Keratinocyte (primary cell): ENCODE measurements around the gene TIPRL. TPM values are rescaled to one million over a fixed set of nuclear protein-coding genes. Genes with fewer than 3 reads are reported as not detected.
A peak's percentile ranks its signal among the peaks of the same experiment; 100 is the strongest.

Source experiments
- DNase-seq: peaks from one replicate; pipeline ENCODE4 v3.0.0-alpha.2; 2011; ENCODE audit warnings: low read depth, missing footprints, low spot score
- FAIRE-seq: peaks from 2 replicates; lab custom pipeline; 2011; peaks lifted over from hg19 to GRCh38; lab: Jason Lieb, UNC
- H2AFZ ChIP-seq: 2 replicates; pipeline ENCODE4 v1.6.0; 2012; ENCODE audit warnings: low read length, control low read depth, inconsistent platforms; ENCODE audit not compliant: control insufficient read depth
- H3K27ac ChIP-seq: 2 replicates; pipeline ENCODE4 v1.5.1; 2011; ENCODE audit warnings: low read length; ENCODE audit not compliant: control insufficient read depth, insufficient read depth
- H3K27me3 ChIP-seq: 3 replicates; pipeline ENCODE4 v1.6.0; 2011; ENCODE audit warnings: low read length; ENCODE audit not compliant: control insufficient read depth, insufficient read depth; ENCODE audit errors: extremely low read depth
- H3K36me3 ChIP-seq, 2 experiments: 2 replicates in 1 of 2; 3 replicates in 1 of 2; pipeline ENCODE4 v1.5.1; 2011; ENCODE audit warnings: low read length in 2 of 2, mild to moderate bottlenecking in 1 of 2; ENCODE audit not compliant: control insufficient read depth in 2 of 2, insufficient read depth in 2 of 2; ENCODE audit errors: extremely low read depth in 1 of 2
- H3K4me1 ChIP-seq: 3 replicates; pipeline ENCODE4 v1.5.1; 2011; ENCODE audit warnings: low read length; ENCODE audit not compliant: control insufficient read depth, insufficient read depth; ENCODE audit errors: extremely low read depth
- H3K4me2 ChIP-seq: 3 replicates; pipeline ENCODE4 v1.6.0; 2011; ENCODE audit warnings: low read depth, low read length; ENCODE audit not compliant: control insufficient read depth, insufficient read depth; ENCODE audit errors: extremely low read depth
- H3K4me3 ChIP-seq, 3 experiments: fragments of 200-600 bp in 1 of 3; sonication (generic) in 1 of 3; 2 replicates in 2 of 3; 3 replicates in 1 of 3; pipeline ENCODE4 v1.5.1; 2011 to 2016; ENCODE audit warnings: low read length in 3 of 3, mild to moderate bottlenecking in 3 of 3, control low read depth in 2 of 3, inconsistent platforms in 1 of 3, low read depth in 1 of 3, mixed read lengths in 1 of 3, mixed run types in 1 of 3, moderate library complexity in 1 of 3; ENCODE audit not compliant: control insufficient read depth in 2 of 3, insufficient read depth in 2 of 3; ENCODE audit errors: extremely low read depth in 1 of 3
- H3K79me2 ChIP-seq: 2 replicates; pipeline ENCODE4 v1.6.0; 2012; ENCODE audit warnings: low read length; ENCODE audit not compliant: control insufficient read depth, insufficient read depth
- H3K9ac ChIP-seq: 3 replicates; pipeline ENCODE4 v1.6.0; 2011; ENCODE audit warnings: low read length; ENCODE audit not compliant: control insufficient read depth, insufficient read depth; ENCODE audit errors: extremely low read depth
- H3K9me1 ChIP-seq: 3 replicates; pipeline ENCODE4 v1.6.0; 2011; ENCODE audit warnings: low read length; ENCODE audit not compliant: control insufficient read depth, insufficient read depth; ENCODE audit errors: extremely low read depth
- H3K9me3 ChIP-seq: 2 replicates; pipeline ENCODE4 v1.5.1; 2012; ENCODE audit warnings: low read depth, low read length; ENCODE audit not compliant: control insufficient read depth
- H4K20me1 ChIP-seq: 3 replicates; pipeline ENCODE4 v1.6.0; 2011; ENCODE audit warnings: low read length; ENCODE audit not compliant: control insufficient read depth, insufficient read depth; ENCODE audit errors: extremely low read depth
- CTCF ChIP-seq, 3 experiments: IDR thresholded peaks in 1 of 3; conservative IDR thresholded peaks in 1 of 3; optimal IDR thresholded peaks in 1 of 3; 2 replicates in 2 of 3; 3 replicates in 1 of 3; pipeline versions ENCODE3 to v1.5.1; 2011; ENCODE audit warnings: low read length in 3 of 3, mild to moderate bottlenecking in 3 of 3, moderate library complexity in 2 of 3, control low read depth in 1 of 3, inconsistent platforms in 1 of 3; ENCODE audit not compliant: insufficient read depth in 2 of 3; ENCODE audit errors: extremely low read depth in 1 of 3
- EZH2 ChIP-seq: IDR thresholded peaks from one replicate; pipeline ENCODE4 v1.6.1; 2012; ENCODE audit warnings: inconsistent platforms, mild to moderate bottlenecking, low read length, moderate library complexity
- dilution Hi-C: fragments of 300-500 bp; cut with MboI; formaldehyde crosslinking; loops from one replicate; pipeline ENCODE4 v1.7.0; 2020; ENCODE audit warnings: low sequenced_read_pairs; ENCODE audit not compliant: extremely low pct_ligation_motif_present
- polyA plus RNA-seq, 5 experiments: library from polyadenylated mRNA; depleted of rRNA in 3 of 5; stranded (reverse) in 3 of 5; stranded (forward) in 1 of 5; unstranded in 1 of 5; fragments of >200 nt; gene quantifications; 1 replicate in 1 of 5; 2 replicates in 3 of 5; 3 replicates in 1 of 5; pipeline versions ENCODE4 v1.2.1 to v1.2.3, GENCODE V29; 2011 to 2012; ENCODE audit warnings: missing spikeins in 2 of 5, low read depth in 1 of 5, low replicate concordance in 1 of 5

TIPRL gene
- polyA plus RNA-seq, 1 donor (not counting 4 experiments of a cell fraction or from before 2014, with no cell fraction given) = 62.5 TPM

DNA sequence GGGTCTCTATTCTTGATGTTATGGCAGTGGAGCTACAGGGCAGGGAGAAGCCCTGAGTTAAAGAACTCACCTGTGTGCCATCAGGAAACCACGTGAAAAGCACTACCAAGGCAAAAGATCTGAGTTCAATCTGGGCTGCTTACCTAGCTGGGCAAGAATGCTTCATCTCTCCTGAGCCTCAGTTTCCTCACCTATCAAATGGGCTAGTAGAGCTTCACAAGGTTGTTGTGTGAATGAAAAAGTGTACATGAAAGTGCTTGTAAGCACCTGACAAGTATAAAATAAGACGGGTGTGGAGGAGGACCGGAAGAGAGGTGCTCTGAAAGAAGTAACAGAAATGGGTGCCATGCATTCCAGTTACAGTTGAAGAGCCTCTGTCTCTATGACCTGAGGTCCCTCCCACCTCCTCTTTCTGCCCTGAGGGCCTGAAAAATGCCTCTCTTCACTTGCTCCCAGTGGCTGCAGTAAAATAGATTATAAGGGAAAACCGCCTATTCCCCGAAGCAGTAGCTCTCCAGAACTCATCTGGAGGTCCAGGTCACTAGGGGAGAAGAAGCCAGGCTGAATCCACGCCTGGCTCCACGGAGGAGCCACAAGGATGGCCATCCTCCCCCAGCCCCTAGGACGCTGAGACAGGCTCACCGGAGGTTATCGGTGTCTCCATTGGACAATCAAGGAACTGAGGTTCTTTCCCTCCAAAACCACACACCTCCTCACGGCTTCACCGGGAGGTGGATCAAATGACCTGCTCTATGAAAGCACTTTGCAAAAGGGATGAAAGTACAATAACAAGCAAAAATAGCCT lies 43.4 kb upstream of the TIPRL start:
- no peak for TF ChIP-seq EZH2
- no peak for TF ChIP-seq CTCF (optimal IDR thresholded peaks at IDR 0.05 in 1 of 3, IDR thresholded peaks at IDR 0.05 in 1 of 3, conservative IDR thresholded peaks at IDR 0.05 in 1 of 3; ENCODE audit: extremely low read depth in 1 of 3, insufficient read depth in 2 of 3, low read length in 3 of 3)
- peak overlapping the region; percentile 99 for H3K4me2 ChIP-seq
- no peak for FAIRE-seq
- H3K36me3 ChIP-seq = no peaks in the 10 kb centered on the region
- H4K20me1 ChIP-seq = no peaks in the 10 kb centered on the region
- no peaks in the 10 kb centered on the region for H3K79me2 ChIP-seq
- DNase-seq = no peak
- no peaks in the 10 kb centered on the region for H3K27me3 ChIP-seq
- H3K9me3 ChIP-seq = no peaks in the 10 kb centered on the region
- H3K27ac ChIP-seq = no peak overlapping the region
- dilution Hi-C loops = no loop called here
- H2AFZ ChIP-seq = peak overlapping the region; percentile 89
- H3K4me1 ChIP-seq = peaks cover 15% of the 10 kb centered on the region
- peak overlapping the region; percentile 57 to 85 (median 81) for H3K4me3 ChIP-seq
- H3K9me1 ChIP-seq = no peaks in the 10 kb centered on the region
- peak overlapping the region; percentile 62 for H3K9ac ChIP-seq

DNA sequence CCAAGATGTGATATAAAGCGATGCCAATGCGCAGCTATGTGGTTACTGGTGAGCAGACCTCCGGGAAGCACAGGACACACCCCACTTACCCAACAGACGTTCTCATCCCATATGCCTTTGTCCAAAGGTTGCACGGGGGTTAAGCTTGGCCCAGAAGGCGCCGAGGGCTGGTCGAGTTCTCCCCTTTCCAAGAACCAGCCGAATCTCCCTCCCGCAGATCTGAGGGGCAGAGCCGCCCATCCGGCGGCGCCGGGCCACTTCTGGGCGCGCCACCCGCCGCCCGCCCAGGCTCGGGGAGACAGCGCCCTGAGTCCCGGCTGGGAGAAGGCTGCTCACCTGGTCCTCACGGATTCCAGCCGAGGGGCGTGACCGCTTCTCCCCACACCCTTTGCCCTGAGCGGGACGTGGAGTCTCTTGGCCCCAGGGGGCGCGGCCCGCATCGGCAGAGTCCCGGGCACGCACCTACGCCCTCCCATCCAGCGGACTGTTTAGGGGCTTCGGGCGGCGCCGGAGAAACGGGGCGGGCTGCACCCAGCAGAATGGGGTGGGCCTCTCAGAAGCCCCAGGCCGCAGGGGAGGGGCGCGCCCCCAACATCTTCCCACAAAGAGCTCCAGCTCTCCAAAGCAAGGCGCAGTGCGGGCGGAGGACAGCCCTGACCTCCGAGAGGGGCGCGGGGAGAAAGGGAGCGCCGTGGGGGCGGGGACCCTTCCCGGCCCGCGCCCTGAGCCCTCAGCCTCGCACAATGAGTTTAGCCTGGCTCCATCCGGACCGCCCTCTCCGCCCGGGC lies 42.6 kb upstream of the TIPRL start:
- H3K4me2 ChIP-seq = peak overlapping the region; percentile 99
- no peak overlapping the region for H3K27ac ChIP-seq
- H3K79me2 ChIP-seq = no peaks in the 10 kb centered on the region
- no peaks in the 10 kb centered on the region for H3K36me3 ChIP-seq
- peaks cover 15% of the 10 kb centered on the region for H3K4me1 ChIP-seq
- no peaks in the 10 kb centered on the region for H3K27me3 ChIP-seq
- peak overlapping the region; percentile 89 for H2AFZ ChIP-seq
- DNase-seq = no peak
- H3K4me3 ChIP-seq = peak overlapping the region; percentile 57 to 85 (median 81)
- H3K9me1 ChIP-seq = no peaks in the 10 kb centered on the region
- no peak for TF ChIP-seq CTCF (optimal IDR thresholded peaks at IDR 0.05 in 1 of 3, IDR thresholded peaks at IDR 0.05 in 1 of 3, conservative IDR thresholded peaks at IDR 0.05 in 1 of 3; ENCODE audit: extremely low read depth in 1 of 3, insufficient read depth in 2 of 3, low read length in 3 of 3)
- no peak for TF ChIP-seq EZH2
- FAIRE-seq = no peak
- dilution Hi-C loops = no loop called here
- no peaks in the 10 kb centered on the region for H4K20me1 ChIP-seq
- peak overlapping the region; percentile 62 for H3K9ac ChIP-seq
- H3K9me3 ChIP-seq = no peaks in the 10 kb centered on the region
